ENCODE measurements around the gene ZBTB7A.
A peak's percentile ranks its signal among the peaks of the same experiment; 100 is the strongest.

DNA sequence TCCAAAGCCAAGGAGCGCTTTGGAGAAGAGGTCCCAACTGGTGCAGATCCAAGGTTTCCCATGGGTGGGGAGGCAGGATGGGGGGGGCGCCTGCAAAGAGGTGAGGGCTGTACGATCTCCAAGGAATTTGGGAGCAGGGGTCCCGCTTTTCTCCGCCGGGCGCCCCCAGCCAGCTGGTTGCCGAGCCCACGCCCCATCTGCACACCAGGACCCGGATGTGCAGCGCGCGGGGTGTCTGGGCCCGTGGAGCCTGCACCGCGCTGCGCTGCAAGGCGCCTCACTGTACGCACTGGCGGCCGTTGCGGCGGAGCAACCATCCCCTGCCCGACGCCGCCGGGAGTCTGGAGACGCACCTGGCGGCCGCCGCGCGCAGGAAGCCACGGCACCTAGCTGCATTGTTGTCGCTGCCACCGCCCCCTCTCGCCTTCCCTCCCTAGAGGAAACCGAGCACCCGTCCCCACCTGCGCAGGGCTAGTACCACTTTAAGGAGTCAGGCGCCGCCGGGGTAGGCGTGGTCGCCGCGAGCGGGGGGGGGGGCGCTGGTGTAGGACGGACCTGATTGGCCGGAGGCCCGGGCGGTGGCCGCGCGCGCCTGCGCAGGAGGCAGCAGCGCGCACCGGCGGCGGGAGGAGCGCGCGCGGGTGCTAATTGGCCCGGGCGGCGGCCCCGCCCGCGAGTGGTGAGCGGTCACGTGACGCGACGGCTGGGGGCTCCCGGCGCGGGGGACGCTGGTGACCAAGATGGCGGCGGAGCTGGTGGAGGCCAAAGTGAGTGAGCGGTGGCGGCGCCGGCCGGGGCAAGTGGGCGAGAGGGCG is 59.5 kb downstream of the ZBTB7A start, which contains the start of gene PIAS4:
- peak; percentile 52 to 70 for TF ChIP-seq POLR2A (IDR thresholded peaks at IDR 0.05)
- TF ChIP-seq, protein P1, sequence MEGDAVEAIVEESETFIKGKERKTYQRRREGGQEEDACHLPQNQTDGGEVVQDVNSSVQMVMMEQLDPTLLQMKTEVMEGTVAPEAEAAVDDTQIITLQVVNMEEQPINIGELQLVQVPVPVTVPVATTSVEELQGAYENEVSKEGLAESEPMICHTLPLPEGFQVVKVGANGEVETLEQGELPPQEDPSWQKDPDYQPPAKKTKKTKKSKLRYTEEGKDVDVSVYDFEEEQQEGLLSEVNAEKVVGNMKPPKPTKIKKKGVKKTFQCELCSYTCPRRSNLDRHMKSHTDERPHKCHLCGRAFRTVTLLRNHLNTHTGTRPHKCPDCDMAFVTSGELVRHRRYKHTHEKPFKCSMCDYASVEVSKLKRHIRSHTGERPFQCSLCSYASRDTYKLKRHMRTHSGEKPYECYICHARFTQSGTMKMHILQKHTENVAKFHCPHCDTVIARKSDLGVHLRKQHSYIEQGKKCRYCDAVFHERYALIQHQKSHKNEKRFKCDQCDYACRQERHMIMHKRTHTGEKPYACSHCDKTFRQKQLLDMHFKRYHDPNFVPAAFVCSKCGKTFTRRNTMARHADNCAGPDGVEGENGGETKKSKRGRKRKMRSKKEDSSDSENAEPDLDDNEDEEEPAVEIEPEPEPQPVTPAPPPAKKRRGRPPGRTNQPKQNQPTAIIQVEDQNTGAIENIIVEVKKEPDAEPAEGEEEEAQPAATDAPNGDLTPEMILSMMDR (IDR thresholded peaks at IDR 0.05), result peak in 2 of 4 experiments; percentile 31 to 36
